Type B pancreatic cell (in vitro differentiated cells): ENCODE measurements around the gene TASL. TPM values are rescaled to one million over a fixed set of nuclear protein-coding genes. Genes with fewer than 3 reads are reported as not detected.

Source experiments
- DNase-seq: peaks from one replicate; pipeline ENCODE4 v3.0.0; 2021; ENCODE audit warnings: mixed read lengths; ENCODE audit not compliant: unreplicated experiment; ENCODE audit errors: extremely low spot score
- H3K27ac Mint-ChIP-seq: 2 replicates; pipeline ENCODE4 v1.8.0; 2021; ENCODE audit warnings: mild to moderate bottlenecking, mixed read lengths
- H3K27me3 Mint-ChIP-seq: 2 replicates; pipeline ENCODE4 v1.8.0; 2021; ENCODE audit warnings: mixed read lengths
- H3K36me3 Mint-ChIP-seq: 2 replicates; pipeline ENCODE4 v1.8.0; 2021; ENCODE audit warnings: mixed read lengths
- H3K4me1 Mint-ChIP-seq: one replicate; pipeline ENCODE4 v1.8.0; 2021; ENCODE audit warnings: mixed read lengths; ENCODE audit not compliant: unreplicated experiment
- H3K4me3 Mint-ChIP-seq: 2 replicates; pipeline ENCODE4 v1.8.0; 2021; ENCODE audit warnings: mild to moderate bottlenecking, mixed read lengths
- H3K9me3 Mint-ChIP-seq: 2 replicates; pipeline ENCODE4 v1.8.0; 2021; ENCODE audit warnings: mixed read lengths
- total RNA-seq: library from RNA; stranded (reverse); gene quantifications from 2 replicates; pipeline ENCODE4 v1.2.1, GENCODE V29; 2021; ENCODE audit warnings: low replicate concordance
- TF ChIP-seq, protein P1 (sequence below): fragments of 200-600 bp; sonication (generic); conservative IDR thresholded peaks from 2 replicates; pipeline ENCODE4 v1.5.0; 2021; ENCODE audit warnings: antibody characterized with exemption, mild to moderate bottlenecking

Gene TASL
- total RNA-seq, 1 donor from 2014 or later = not detected

DNA sequence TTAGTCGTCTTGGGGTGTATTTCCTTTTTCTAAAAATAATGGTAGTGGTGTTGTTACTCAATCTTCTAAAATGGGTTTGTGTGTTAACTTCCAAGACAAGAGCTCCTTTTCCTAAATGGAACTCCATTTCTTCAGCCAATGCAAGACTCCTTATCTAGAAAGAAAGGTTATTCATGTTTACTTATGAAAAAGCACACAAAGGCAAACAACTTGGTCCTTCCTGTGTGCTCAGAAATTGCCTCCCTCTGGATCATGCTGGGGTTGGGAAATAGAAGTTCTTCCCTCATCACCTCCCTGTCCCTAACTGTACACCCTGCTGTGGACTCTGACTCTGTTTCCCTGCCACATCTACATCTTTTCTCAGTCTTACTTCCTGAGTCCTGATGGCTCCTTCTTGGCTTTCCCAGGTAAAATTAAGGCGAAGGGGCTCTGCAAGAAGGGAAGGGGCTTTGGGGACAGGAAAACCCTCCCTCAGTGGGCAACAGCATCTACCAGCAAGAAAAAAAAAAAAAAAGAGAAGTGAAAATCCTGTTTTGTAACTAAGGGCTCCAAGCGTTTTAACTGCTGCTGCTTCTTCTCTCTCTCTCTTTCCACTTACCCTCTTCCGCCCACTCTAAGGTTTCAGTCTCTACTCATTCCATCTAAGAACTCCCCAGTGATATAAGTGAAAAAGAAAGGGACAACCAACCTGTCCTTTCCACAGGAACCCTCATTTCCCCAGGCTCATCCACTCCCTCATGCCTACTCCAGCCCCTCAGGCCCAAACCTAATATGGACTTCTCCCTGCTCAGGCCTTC is 19.8 kb upstream of the TASL start:
- Mint-ChIP-seq H3K27me3 (no peaks in the 10 kb centered on the region), H3K4me3 (no peak overlapping the region), H3K9me3 (no peaks in the 10 kb centered on the region), H3K27ac (no peak overlapping the region), H3K36me3 (no peaks in the 10 kb centered on the region), H3K4me1 (no peaks in the 10 kb centered on the region)
- TF ChIP-seq, protein P1, sequence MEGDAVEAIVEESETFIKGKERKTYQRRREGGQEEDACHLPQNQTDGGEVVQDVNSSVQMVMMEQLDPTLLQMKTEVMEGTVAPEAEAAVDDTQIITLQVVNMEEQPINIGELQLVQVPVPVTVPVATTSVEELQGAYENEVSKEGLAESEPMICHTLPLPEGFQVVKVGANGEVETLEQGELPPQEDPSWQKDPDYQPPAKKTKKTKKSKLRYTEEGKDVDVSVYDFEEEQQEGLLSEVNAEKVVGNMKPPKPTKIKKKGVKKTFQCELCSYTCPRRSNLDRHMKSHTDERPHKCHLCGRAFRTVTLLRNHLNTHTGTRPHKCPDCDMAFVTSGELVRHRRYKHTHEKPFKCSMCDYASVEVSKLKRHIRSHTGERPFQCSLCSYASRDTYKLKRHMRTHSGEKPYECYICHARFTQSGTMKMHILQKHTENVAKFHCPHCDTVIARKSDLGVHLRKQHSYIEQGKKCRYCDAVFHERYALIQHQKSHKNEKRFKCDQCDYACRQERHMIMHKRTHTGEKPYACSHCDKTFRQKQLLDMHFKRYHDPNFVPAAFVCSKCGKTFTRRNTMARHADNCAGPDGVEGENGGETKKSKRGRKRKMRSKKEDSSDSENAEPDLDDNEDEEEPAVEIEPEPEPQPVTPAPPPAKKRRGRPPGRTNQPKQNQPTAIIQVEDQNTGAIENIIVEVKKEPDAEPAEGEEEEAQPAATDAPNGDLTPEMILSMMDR = no peak
- DNase-seq = no peak

DNA sequence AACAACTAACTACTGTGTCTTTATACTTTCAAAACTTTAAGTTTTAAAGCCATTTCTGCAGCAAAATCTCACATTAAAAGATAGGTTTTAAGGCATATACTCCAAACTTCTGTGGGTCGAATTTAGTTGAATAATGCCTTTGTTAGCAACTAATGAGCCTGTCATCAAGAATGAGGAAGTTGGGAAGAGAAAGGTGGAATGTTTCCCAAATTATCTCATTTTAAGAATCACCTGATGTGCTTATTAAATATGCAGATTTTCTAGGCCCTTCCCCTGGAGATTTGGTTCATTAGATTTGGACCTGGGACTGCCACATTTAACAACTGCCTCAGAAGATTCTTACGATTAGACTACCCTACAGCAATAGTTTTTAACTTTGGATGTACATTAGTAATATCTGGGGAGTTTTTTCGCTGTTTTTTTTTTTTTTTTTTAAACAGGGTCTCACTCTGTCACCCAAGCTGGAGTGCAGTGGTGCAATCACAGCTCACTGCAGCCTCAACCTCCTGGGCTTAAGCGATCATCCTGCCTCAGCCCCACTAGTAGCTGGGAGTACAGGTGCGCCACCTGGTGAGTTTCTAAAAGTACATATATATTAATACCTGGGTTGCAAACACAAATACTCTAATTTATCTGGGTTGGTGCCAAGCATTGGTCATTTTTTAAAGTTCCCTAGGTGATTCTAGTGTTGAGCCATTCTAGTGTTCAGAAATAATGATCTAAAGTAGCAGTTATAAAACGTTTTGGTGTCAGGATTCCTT is 16.1 kb upstream of the TASL start:
- DNase-seq = no peak
- Mint-ChIP-seq H3K4me1 (no peaks in the 10 kb centered on the region), H3K27ac (no peak overlapping the region), H3K4me3 (no peak overlapping the region), H3K9me3 (no peaks in the 10 kb centered on the region), H3K27me3 (no peaks in the 10 kb centered on the region), H3K36me3 (no peaks in the 10 kb centered on the region)
- TF ChIP-seq, protein P1 = no peak

DNA sequence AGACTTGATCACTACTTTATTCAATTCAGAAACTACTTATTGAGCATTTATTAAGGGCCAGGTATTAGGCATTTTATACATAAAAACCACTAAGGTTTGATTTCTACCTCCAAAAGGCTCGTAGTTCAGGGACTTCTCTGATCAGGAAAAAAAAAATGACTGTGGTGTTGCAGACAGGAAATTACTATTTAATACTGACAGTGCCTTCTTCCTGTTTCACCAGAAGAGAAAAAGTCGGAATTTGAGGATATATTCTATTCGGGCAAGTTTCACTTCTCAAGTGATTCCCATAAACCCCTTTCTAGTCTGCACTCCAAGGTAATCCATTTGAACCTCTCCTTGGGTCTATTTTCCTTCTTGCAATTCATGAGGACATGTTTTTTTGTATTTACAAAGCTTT is 15.3 kb upstream of the TASL start:
- no peak overlapping the region for H3K4me3 Mint-ChIP-seq
- TF ChIP-seq, protein P1 = no peak
- H3K27ac Mint-ChIP-seq = no peak overlapping the region
- no peaks in the 10 kb centered on the region for H3K36me3 Mint-ChIP-seq
- H3K4me1 Mint-ChIP-seq = no peaks in the 10 kb centered on the region
- no peaks in the 10 kb centered on the region for H3K9me3 Mint-ChIP-seq
- DNase-seq = no peak
- H3K27me3 Mint-ChIP-seq = no peaks in the 10 kb centered on the region

DNA sequence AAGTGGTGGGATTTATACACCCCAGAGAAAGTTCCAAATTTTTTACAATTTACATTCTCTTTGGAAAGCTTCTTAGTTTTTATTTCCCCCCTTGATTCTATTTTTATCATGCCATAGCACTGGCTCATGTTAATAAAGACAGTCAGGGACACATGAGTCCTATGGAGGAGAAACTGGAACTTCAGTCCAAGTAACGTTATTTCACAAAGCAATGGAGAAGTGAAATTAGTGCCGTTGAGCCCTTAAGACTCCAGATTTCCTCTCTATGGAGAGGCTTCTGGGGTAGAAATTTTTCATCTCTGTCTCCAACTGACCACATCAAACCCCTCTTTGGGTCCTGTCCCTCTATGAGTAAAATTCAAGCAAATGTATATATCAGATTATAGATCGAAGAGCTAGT is 12.8 kb upstream of the TASL start:
- DNase-seq = no peak
- Mint-ChIP-seq H3K4me3 (no peak overlapping the region), H3K9me3 (no peaks in the 10 kb centered on the region), H3K4me1 (no peaks in the 10 kb centered on the region), H3K36me3 (no peaks in the 10 kb centered on the region), H3K27me3 (no peaks in the 10 kb centered on the region), H3K27ac (no peak overlapping the region)
- TF ChIP-seq, protein P1 = no peak

DNA sequence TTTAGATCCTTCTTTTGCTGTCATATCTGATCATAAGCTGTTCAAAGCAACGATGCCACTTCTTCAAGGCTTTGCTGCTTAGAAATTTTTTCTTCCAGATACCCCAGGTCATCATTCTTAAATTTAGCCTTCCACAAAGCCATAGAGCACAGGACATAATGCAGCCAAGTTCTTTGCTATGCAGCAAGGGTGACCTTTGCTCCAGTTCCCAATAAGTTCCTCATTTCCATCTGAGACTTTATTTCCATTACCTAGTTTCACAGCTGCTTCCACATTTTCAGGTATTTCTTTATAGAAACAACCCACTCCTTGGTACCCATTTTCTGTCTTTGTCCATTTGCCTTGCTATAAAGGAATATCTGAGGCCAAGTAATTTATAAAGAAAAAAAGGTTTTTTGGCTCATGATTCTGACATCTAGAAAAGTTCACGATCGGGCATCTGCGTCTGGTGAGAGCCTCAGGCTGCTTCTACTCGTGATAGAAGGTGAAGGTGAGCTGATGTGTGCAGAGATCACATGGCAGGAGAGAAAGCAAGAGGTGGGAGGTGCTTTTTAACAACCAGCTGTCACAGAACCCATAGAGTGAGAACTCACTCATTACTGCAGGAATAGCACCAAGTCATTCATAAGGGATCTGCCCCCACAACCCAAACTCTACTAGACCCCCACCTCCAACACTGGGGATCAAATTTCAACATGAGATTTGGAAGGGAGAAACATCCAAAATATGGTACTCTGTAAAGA is 11.8 kb upstream of the TASL start:
- Mint-ChIP-seq H3K9me3 (no peaks in the 10 kb centered on the region), H3K4me3 (no peak overlapping the region), H3K36me3 (no peaks in the 10 kb centered on the region), H3K27me3 (no peaks in the 10 kb centered on the region), H3K4me1 (no peaks in the 10 kb centered on the region), H3K27ac (no peak overlapping the region)
- DNase-seq = no peak
- TF ChIP-seq, protein P1 = no peak
